Jurkat, Clone E6-1 (cell line): ENCODE measurements around the gene PGAP3.
"Not testable (repeated sequence)": the region's sequence is repeated elsewhere in the genome, so short reads cannot be mapped to it uniquely, and the experiment has no call there.

ENCODE experiments used
- DNase-seq: peaks from one replicate; pipeline ENCODE4 v3.0.0-alpha.2; 2011; ENCODE audit warnings: low read depth, low spot score
- H3K4me3 ChIP-seq: 2 replicates; pipeline ENCODE4 v1.5.1; 2011; ENCODE audit warnings: mild to moderate bottlenecking, low read length, control low read depth, moderate library complexity

Gene PGAP3

DNA sequence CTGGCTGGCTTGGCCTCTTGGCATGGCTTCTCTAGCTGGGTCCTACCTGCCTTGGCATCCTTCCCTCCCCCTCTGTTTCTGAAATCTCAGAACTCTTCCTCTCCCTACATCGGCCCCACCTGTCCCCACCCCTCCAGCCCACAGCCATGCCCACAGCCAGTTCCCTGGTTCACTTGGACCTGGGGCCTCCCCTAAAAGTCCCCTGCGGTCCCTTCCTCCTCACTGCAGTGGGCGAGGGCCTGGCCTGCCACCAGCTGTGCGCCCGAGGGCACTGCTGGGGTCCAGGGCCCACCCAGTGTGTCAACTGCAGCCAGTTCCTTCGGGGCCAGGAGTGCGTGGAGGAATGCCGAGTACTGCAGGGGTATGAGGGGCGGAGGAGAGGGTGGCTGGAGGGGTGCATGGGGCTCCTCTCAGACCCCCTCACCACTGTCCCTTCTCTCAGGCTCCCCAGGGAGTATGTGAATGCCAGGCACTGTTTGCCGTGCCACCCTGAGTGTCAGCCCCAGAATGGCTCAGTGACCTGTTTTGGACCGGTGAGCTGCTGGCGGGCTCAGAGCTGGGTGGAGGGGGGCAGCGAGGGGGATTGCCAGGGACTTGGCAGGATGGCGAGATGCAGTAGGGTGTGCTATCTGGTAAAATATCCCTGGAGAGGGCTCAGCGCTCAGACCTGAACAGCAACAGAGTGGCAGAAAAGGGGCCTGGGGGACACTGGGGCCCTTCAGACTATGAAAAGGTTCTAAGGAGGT lies 28.4 kb upstream of the PGAP3 start:
- H3K4me3 ChIP-seq, result no peak overlapping the region
- DNase-seq, result no peak

DNA sequence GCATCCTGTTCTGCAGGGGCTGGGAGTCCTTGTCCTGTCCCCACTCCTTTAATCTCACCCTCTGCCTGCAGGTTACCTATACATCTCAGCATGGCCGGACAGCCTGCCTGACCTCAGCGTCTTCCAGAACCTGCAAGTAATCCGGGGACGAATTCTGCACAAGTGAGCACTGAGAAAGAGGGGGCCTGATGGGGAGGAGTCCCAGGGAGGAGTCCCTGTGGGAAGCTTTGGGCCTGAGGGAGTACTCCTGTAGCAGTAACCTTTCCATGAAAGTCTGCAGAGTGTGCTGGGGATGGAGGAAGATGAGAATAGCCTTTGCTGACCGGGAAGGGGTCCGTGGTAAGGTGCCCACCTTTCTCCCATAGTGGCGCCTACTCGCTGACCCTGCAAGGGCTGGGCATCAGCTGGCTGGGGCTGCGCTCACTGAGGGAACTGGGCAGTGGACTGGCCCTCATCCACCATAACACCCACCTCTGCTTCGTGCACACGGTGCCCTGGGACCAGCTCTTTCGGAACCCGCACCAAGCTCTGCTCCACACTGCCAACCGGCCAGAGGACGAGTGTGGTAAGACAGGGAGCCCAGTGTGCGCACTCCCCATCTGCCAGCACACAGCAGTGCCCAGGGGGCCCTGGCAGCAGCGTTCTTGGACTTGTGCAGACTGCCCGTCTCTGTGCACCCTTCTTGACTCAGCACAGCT lies 27.7 kb upstream of the PGAP3 start:
- DNase-seq, result no peak
- H3K4me3 ChIP-seq, result no peak overlapping the region

DNA sequence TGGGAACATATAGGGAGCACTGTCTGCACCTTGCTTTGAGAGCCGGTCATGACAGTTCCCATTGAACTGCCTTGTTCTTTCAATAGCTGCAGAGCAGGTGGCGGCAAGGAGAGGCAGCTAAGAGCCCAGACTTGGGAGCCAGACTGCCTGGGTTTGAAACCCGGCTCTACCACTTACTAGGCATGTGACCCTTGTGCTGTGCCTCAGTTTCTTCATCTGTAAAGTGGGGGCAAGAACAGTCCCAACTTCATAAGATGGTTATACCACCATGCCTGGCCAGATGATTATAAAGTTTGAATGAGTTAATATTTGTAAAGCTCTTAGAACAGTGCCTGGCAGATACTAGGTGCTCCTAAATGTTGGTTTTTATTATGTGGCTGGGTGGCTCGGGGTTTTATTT lies 26.4 kb upstream of the PGAP3 start:
- no peak for DNase-seq
- no peak overlapping the region for H3K4me3 ChIP-seq

DNA sequence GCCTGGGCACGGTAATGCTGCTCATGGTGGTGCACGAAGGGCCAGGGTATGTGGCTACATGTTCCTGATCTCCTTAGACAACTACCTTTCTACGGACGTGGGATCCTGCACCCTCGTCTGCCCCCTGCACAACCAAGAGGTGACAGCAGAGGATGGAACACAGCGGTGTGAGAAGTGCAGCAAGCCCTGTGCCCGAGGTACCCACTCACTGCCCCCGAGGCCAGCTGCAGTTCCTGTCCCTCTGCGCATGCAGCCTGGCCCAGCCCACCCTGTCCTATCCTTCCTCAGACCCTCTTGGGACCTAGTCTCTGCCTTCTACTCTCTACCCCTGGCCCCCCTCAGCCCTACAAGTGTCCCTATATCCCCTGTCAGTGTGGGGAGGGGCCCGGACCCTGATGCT lies 24.0 kb upstream of the PGAP3 start:
- no peak overlapping the region for H3K4me3 ChIP-seq
- no peak for DNase-seq

DNA sequence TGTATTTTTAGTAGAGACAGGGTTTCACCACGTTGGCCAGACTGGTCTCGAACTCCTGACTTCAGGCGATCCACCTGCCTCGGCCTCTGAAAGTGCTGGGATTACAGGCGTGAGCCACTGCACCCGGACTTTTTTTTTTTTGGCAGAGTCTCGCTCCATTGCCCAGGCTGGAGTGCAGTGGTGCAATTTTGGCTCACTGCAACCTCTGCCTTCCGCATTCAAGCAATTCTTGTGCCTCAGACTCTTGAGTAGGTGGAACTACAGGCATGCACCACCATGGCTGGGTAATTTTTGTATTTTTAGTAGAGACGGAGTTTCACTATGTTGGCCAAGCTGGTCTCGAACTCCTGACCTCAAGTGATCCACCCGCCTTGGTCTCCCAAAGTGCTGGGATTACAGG lies 23.2 kb upstream of the PGAP3 start:
- not testable (repeated sequence) for DNase-seq, H3K4me3 ChIP-seq

DNA sequence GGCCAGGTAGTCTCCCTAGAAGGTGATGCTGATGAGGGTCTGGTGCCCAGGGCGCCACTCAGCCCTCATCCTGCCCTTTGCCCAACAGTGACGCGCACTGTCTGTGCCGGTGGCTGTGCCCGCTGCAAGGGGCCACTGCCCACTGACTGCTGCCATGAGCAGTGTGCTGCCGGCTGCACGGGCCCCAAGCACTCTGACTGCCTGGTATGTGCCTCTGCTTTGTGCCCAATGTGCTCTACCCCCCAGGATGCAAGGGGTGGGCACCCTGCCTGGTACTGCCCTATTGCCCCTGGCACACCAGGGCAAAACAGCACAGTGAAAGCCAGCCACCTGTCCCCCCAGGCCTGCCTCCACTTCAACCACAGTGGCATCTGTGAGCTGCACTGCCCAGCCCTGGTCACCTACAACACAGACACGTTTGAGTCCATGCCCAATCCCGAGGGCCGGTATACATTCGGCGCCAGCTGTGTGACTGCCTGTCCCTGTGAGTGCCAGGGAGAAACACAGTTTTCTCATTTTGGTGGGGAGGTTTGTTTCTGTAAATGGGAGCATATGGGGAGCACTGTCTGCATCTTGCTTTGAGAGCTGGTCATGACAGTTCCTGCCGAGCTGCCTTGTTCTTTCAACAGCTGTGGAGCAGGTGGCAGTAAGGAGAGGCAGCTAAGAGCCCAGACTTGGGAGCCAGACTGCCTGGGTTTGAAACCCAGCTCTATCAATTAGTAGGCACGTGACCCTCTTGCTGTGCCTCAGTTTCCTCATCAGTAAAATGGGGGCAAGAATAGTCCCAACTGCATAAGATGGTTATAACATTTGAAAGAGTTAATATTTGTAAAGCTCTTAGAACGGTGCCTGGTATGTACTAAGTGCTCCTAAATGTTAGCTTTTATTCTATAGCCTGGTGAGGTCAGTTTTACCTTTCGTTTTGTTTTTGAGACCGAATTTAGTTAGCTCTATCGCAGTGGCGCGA lies 22.4 kb upstream of the PGAP3 start:
- H3K4me3 ChIP-seq, result no peak overlapping the region
- no peak for DNase-seq

DNA sequence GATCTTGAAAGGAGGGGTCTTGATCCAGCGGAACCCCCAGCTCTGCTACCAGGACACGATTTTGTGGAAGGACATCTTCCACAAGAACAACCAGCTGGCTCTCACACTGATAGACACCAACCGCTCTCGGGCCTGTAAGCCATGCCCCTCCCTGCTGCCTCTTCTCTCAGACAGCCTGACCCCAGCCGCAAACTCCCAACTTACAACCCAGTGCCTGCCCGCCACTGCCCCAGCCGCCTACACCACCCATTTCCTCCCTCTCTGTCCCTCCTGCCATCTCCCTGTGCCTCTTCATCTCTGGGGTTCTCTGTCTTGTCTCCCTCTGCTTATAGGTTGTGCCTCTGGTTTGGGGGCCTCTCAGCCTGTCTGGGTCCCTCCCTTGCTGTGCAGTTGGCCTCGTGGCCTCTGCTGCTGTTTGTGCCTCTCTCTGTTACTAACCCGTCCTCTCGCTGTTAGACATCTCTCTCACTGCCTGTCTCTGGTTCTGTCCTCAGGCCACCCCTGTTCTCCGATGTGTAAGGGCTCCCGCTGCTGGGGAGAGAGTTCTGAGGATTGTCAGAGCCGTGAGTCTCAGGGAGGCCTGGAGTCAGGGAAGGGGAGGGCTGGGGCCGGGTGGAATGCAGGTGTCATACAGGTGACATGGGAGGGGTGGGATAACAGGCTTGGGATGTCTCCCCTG lies 21.6 kb upstream of the PGAP3 start:
- DNase-seq, result no peak
- no peak overlapping the region for H3K4me3 ChIP-seq

DNA sequence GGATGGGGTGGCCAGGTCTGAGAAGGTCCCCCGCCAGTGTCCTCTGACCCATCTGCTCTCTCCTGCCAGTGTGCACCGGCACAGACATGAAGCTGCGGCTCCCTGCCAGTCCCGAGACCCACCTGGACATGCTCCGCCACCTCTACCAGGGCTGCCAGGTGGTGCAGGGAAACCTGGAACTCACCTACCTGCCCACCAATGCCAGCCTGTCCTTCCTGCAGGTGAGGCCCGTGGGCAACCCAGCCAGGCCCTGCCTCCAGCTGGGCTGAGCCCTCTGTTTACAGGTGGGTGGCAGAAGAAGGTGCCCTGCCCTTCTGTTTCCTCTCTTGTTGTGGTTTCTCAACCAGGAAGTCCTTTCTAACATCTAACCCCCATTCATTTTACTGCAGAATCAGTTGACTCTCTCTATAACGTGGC lies 19.1 kb upstream of the PGAP3 start:
- DNase-seq, result peak; percentile 37
- no peak overlapping the region for H3K4me3 ChIP-seq

DNA sequence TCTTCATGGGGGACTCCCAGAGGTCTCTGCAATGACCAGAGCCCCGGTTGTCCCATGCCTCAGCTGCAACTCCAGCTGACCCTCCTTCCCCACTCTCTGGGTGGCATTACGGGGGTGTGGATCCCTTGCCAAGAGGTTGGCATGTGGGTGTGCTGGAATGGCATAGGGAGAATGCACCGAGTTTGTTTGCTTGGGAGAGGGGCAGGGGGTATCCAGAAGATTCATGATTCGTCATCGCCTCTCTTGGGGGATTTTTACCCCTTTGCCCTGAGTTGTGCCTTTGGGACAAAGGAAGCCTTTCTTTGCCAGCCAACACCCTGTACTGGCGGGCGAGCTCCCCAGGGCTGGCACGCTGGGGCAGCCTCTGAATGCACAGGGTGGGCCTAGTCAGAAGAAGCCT lies 18.5 kb upstream of the PGAP3 start:
- no peak overlapping the region for H3K4me3 ChIP-seq
- no peak for DNase-seq

DNA sequence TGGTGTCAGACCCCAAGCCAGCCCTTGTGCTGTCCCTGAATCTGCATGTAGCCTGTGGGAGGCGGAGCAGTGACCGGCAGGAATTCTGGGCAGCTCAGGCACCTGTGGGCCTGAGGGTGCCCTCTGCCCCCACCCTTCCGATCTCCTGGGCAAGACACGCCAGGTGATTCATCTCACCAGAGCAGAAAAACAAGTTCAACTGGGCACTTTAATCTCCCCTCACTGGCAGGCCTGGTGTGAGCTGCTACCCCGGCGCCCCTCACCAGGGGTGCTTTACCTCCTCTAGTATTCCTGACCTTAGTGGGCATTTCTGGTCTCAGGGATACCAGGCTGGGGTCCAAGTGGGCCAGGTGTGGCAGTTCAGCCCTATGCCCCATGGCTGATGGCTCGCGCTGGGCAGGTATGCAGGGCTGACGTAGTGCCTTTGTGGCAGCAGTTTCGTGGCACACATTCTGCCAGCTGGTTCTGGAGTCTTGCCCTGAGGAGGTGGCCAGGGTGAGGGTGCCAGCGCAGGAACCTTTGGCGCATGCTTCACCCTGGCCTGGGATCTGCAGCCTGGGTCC lies 18.0 kb upstream of the PGAP3 start:
- no peak overlapping the region for H3K4me3 ChIP-seq
- DNase-seq, result no peak

DNA sequence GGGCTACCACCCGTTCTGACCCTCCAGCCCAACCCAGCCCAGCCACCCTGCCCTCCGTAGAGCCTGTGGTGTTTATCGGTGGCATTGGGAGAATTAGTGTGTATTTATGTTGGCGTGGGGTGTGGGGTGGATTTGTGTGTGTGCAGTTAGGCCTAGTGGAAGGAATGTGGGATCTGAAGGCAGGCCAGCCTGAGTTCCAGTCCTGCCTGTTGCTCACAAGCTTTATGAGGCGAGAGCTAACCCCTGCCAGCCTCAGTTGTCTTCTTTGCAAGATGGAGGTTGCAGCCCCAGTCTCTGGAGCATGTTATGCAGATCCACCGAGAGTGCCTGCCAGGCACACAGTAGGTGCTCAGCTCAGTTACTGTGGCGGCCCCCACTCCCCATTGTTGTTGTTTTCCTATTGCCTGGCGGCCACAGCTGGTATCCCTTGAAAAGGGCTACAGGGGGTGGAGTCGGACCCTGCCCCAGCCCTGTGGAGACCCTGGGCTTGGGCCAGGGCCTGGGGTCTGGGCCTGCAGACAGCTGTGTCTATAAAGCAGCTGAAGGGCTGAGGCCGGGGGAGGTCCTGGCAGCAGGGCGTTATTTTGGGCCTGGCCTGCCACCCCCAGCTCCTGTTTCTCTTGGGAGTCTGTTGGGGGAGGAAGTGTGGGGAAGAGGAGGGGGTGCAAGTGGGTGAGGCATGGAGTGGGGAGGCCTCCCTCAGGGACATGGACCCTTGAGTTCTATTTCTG lies 17.1 kb upstream of the PGAP3 start:
- no peak for DNase-seq
- H3K4me3 ChIP-seq, result no peak overlapping the region

DNA sequence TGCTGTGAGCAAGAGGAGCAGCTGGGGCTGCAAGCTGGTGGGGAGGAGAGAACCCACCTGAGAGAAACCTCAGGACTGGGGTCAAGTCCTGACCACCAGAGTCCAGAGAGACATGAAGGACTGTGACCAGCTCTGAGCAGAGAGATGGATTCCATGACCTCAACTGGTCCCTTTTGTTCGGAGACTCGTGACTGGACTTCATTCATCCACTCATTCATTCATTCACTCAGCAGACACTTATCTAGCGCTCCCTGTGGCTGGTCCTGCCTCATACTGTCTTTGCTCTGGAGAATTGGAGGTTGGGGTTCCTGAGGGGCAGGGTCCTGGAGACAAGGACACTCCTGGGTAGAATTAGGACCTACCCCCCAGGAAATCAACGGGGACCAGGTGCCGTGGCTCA lies 16.1 kb upstream of the PGAP3 start:
- no peak for DNase-seq
- H3K4me3 ChIP-seq, result no peak overlapping the region

DNA sequence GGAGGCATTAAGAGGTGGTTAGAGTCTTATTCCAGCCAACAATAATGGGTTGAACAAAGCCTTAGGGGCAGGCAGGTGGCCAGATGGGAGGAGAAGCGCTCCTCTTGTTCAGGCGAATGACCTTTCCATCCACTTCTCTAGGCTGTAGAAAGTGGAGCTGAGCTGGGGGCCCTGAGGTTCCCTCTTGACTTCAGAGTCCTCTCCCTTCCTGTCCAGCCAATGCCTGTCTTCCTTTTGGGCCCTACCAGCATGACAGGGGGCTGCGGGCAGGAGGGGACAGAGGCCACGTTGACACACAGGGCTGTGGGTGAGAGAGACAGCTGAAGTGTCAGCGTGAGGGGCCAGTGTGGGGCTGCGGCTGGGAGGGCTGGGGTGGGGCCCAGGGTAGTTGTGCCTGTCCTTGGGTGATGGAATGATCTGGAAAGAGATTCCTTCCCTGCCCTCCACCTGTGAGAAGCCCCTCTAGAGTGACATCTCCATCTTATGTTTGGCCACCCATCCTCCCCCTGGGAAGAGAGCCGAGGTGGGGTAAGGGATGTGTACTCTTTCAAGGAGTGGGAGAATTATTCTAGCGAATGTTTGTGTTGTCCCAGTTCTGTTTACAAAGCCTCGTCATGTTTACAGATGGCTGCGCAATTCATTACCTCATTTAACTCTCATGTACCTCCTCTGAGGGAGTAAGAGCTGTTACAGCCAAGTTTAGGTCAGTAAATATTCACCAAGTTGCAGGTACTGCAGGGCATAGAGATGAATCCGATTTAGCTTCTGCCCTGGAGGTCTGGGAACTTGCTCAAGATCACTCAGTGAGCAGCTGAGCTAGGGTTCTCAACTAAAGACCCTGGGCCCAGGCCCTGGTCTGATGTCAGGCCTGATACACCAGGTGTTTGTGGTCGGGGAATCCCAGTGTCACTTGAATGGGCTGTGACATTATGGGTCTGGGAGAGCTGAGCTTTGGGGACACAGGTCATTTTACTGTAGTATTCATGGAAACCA lies 15.3 kb upstream of the PGAP3 start:
- DNase-seq, result no peak
- no peak overlapping the region for H3K4me3 ChIP-seq

DNA sequence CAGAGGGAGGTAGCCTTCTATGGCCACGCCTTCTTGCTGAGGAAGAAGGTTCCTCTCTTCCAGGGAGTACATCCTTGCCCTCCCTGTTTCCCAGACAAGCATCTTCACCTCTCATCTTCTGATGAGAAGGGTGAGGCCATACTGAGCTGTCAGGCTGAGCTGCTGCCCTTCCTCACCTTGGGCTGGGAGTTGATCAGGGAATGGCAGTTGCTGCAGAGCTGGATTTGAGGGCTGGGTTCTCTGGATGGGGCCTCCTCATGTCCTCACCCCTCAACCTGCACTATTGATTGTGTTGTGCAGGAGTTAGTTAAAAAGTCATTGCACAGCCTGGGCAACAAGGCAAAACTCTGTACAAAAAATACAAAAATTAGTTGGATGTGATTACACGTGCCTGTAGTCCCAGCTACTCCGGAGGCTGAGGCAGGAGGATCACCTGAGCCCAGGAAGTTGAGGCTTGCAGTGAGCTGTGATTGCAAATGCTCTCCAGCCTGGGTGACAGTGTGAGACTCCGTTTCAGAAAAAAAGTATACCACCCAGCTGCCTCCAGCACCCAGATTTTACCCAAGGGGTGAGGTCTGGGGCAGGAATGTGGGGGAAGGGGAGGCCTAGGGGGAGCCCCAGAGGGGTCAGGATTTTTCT lies 14.0 kb upstream of the PGAP3 start:
- H3K4me3 ChIP-seq, result no peak overlapping the region
- DNase-seq, result no peak

DNA sequence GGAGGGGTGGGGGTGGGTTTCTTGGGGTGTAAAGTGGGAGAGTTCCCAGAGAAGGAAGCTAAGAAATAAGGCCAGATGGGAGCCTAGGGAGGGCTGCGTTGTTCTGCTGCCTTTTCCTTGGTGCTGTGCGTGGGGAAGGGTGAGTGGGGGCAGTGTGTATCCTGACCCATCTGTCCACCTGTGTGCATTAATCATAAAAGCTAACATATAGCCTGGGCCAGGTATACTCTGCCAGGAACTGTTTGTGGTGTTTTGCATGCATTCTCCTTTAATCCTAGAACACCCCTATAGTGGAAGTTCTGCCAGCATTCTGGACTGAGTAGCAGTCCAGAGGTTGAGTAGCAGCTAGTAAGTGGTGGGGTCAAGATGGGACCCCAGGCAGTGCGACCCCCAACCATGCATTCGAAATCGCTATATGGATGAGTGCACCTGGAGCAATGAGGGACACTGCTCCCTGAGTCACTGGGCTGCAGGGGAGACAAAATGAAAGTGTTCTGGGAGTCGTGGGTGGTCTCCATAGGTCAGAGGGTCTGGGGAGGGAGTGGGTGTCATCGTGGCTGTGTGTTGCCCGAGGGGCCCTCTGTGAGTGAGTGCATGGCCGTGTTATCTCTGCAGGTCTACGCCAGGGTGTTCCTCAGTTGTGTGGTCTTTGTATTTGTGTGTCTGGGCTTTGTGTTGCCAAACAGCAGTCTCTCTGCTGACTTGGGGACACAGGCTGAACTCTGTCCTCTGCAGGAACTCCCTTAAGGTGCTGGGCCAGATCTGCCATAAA lies 13.3 kb upstream of the PGAP3 start:
- H3K4me3 ChIP-seq, result no peak overlapping the region
- DNase-seq, result no peak
